ENCODE data around the gene ATP8A2.
"Not testable (repeated sequence)": the region's sequence is repeated elsewhere in the genome, so short reads cannot be mapped to it uniquely, and the experiment has no call there.

Gene ATP8A2

GRCh38 chr13:25939961-25940687 is 568.4 kb downstream of the ATP8A2 start:
- no peak for DNase-seq

- no peak for DNase-seq
Observed at GRCh38 chr13:25943081-25943480, 571.3 kb downstream of the ATP8A2 start.

GRCh38 chr13:25943658-25944057 is 571.9 kb downstream of the ATP8A2 start:
- DNase-seq, result no peak

GRCh38 chr13:25945596-25945995 is 573.8 kb downstream of the ATP8A2 start:
- no peak for DNase-seq

GRCh38 chr13:25946321-25946720 is 574.5 kb downstream of the ATP8A2 start:
- no peak for DNase-seq

- no peak for DNase-seq
Observed at GRCh38 chr13:25948910-25949309, 577.1 kb downstream of the ATP8A2 start.

- no peak for DNase-seq
Observed at GRCh38 chr13:25951831-25952230, 580.1 kb downstream of the ATP8A2 start.

- not testable (repeated sequence) for DNase-seq
Observed at GRCh38 chr13:25954080-25954479, 582.3 kb downstream of the ATP8A2 start.

GRCh38 chr13:25954943-25955342 is 583.2 kb downstream of the ATP8A2 start:
- DNase-seq, result not testable (repeated sequence)

GRCh38 chr13:25958986-25959385 is 587.2 kb downstream of the ATP8A2 start:
- DNase-seq, result no peak

GRCh38 chr13:25961294-25961693 is 589.5 kb downstream of the ATP8A2 start:
- no peak for DNase-seq

GRCh38 chr13:25963674-25964073 is 591.9 kb downstream of the ATP8A2 start:
- no peak for DNase-seq

- no peak for DNase-seq
Observed at GRCh38 chr13:25965596-25965995, 593.8 kb downstream of the ATP8A2 start.

GRCh38 chr13:25966086-25966485 is 594.3 kb downstream of the ATP8A2 start:
- DNase-seq, result no peak

- no peak for DNase-seq
Observed at GRCh38 chr13:25967144-25967543, 595.4 kb downstream of the ATP8A2 start.

- no peak for DNase-seq
Observed at GRCh38 chr13:25971047-25971446, 599.3 kb downstream of the ATP8A2 start.

- DNase-seq, result peak; percentile 48
Observed at GRCh38 chr13:25971459-25972145, 599.8 kb downstream of the ATP8A2 start.

- no peak for DNase-seq
Observed at GRCh38 chr13:25973085-25973484, 601.3 kb downstream of the ATP8A2 start.

- peak; percentile 51 for DNase-seq
Observed at GRCh38 chr13:25973576-25973975, 601.8 kb downstream of the ATP8A2 start.

- DNase-seq, result no peak
Observed at GRCh38 chr13:25977216-25977615, 605.4 kb downstream of the ATP8A2 start.

- DNase-seq, result no peak
Observed at GRCh38 chr13:25977671-25978070, 605.9 kb downstream of the ATP8A2 start.

- DNase-seq, result no peak
Observed at GRCh38 chr13:25978961-25979360, 607.2 kb downstream of the ATP8A2 start.

GRCh38 chr13:25979371-25979770 is 607.6 kb downstream of the ATP8A2 start:
- DNase-seq, result no peak

GRCh38 chr13:25980255-25980654 is 608.5 kb downstream of the ATP8A2 start:
- no peak for DNase-seq

GRCh38 chr13:25981060-25981459 is 609.3 kb downstream of the ATP8A2 start:
- DNase-seq, result no peak

Measured in activated CD4-positive, alpha-beta T cell treated with anti-CD3 and anti-CD28 coated beads, Interleukin-2, Interleukin-6, amounts not matched to agents 100 ng/mL and 50 ng/mL, durations not matched to agents 16 hours and 8 hours (primary cell).